HG02973 (cell line): ENCODE results near the gene TRNAU1AP.
"Not testable (repeated sequence)": the region's sequence is repeated elsewhere in the genome, so short reads cannot be mapped to it uniquely, and the experiment has no call there.

ENCODE experiments used
- ATAC-seq: cut with Tn5 transposase; IDR thresholded peaks from one replicate; pipeline ENCODE4 v1.9.1; 2021; ENCODE audit warnings: moderate library complexity; ENCODE audit not compliant: unreplicated experiment

The TRNAU1AP gene

GRCh38 chr1:28521502-28522164 is 31.3 kb upstream of the TRNAU1AP start:
- ATAC-seq: no peak

DNA sequence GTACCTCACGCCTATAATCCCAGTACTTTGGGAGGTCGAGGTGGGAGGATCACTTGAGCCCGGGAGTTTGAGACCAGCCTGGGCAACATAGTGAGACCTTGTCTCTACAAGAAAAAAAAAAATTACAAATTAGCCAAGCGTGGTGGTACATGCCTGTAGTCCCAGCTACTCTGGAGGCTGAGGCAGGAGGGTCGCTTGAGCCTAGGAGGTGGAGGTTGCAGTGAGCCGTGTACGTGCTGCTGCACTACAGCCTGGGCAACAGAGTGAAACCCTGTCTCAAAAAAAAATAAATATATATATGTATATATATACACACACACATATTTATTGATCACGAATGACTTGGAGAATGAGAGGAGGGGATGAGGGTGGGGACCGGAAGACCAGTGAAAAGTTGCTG is 30.3 kb upstream of the TRNAU1AP start:
- not testable (repeated sequence) for ATAC-seq

DNA sequence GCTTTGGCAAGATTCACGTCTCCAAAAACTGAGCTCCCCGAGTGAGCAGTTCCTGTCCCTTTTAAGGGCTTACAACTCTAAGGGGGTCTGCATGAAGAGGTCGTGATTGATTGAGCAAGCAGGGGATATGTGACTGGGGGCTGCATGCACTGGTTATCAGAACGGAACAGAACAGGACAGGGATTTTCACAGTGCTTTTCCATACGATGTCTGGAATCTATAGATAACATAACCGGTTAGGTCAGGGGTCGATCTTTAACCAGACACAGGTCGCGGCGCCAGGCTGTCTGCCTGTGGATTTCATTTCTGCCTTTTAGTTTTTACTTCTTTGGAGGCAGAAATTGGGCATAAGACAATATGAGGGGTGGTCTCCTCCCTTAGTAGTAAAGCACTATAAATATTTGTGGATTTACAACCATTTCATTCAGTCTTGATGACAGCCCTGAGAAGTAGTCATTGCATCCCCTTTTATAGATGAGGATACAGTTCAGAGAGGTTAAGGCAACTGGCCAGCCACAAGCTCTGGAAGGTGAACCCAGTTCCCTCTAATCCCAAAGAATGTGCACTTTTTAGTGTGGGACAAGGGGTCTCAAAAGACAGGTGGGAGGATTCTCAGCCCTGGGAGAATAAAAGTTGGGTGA is 27.8 kb upstream of the TRNAU1AP start:
- ATAC-seq: not testable (repeated sequence)

DNA sequence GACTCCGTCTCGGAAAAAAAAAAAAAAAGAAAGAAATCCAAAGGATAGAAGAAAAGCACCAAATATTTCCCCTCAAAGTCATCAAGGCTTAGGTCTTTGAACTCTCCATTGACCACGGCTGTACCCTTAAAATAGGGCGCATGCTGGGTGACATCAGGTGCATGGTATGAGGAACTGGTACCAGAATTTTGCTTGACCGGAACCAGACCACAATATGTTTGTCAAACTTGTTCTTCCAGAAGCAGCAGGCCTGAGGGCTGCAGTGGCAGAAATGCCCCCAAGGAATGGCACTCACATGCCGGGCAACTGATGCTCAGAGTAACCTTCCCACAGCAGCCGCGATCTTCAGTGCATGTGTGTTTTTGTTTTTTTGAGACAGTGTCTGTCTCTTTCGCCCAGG is 26.0 kb upstream of the TRNAU1AP start:
- no peak for ATAC-seq

DNA sequence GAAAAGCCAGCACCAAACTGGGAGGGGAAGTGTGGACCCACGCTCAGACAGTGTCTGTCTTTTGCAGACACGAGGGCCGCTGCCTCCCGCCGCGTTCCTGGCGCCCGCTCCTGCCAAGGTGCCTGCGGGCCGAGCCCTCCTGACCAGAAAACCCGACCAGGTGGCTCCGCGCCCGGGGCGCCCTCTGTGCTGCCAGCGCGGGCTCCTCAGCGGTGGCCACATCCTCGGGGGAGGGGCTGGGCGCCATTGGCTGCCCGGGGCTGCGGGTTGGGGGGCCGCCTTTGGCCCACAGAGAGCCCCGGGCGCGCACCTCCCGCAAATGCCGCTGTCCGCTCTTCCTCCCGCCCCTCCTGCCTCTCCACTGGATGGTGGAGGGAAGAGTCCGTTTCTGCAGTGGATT is 22.4 kb upstream of the TRNAU1AP start:
- no peak for ATAC-seq

DNA sequence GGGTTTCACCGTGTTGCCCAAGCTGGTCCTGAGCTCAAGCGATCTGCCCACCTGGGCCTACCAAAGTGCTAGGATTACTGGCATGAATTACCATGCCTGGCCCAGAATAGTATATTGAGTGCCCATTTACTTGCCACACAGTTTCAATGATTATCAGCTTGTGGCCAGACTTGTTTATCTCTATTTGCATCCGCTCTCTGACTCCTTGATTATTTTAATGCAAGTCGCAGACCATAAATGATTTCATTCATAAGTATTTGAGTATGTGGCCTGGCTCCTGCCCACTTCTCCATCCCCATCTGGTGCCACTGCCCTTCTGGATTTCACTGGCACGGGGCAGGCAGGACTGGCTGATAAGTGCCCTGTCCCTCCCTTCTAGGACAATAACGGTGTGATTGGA is 18.2 kb upstream of the TRNAU1AP start:
- no peak for ATAC-seq

DNA sequence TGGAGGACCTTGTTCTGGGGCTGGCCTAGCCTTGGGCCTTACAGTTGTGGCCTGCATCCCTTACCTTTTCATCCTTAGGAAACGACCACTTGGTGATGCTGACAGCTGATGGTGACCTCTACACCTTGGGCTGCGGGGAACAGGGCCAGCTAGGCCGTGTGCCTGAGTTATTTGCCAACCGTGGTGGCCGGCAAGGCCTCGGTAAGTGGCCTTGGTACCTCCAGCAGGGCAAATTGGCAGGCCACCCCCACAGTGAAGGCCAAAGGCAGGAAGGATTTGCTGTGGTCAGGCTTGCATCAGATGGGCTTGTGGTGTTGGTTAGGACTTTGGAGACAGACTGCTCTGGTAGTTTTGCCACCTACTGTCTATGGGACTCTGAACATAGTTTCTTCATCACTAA is 17.7 kb upstream of the TRNAU1AP start:
- no peak for ATAC-seq

DNA sequence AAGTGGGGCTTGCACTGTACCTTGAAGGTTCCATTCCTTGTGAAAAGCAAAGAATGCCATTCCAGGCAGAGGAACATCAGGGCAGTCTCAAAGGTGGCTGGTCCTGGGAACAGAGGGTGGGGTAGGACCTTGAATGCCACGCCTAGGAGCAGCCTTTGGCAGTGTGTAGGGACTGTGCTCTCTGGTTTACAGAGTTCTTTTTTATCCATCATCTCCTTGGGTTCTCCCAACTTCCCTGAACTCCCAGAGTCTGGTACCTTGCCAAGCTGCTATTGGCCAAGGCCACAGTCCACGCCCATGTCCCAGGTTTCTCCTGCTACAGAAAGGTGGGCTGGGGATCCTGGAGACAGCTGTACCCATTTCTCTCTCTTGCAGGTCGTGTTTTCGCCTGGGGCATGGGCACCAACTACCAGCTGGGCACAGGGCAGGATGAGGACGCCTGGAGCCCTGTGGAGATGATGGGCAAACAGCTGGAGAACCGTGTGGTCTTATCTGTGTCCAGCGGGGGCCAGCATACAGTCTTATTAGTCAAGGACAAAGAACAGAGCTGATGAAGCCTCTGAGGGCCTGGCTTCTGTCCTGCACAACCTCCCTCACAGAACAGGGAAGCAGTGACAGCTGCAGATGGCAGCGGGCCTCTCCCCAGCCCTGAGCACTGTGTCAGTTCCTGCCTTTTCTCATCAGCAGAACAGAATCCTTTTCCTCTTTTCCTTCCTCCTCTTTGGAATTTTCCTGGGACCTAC is 15.3 kb upstream of the TRNAU1AP start:
- ATAC-seq: no peak

DNA sequence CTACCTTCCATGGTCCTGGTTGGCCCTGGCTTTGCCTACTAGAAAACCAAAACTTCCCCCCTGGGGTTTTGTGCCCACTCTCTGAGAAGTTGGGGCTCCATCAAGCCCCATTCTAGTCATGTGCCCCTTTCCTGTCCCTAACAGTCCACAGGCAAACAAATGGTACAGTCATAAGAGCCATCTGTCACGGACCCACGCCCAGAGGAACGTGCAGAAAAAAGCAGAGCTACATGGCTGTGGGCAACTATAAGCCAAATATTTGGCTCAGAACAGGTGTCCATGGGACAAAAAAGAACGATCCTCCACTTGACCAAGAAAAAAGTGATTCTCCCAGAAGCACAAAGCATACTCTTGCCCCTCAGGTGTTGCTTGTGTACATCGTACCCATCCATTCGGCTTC is 14.6 kb upstream of the TRNAU1AP start:
- ATAC-seq: no peak

DNA sequence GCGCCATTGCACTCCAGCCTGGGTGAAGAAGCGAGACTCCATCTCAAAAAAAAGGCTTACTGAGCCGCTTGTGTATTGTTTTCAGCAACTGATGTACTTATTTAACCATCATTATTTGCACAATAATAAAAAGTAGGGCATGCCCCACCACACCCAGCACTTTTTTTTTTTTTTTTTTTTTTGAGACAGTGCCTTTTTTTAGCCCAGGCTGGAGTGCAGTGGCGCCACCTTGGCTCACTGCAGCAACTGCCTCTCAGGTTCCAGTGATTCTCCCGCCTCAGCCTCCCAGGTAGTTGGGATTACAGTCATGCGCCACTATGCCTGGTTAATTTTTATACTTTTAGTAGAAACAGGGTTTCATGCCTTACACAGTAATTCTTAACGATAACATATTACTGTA is 12.2 kb upstream of the TRNAU1AP start:
- ATAC-seq: no peak

DNA sequence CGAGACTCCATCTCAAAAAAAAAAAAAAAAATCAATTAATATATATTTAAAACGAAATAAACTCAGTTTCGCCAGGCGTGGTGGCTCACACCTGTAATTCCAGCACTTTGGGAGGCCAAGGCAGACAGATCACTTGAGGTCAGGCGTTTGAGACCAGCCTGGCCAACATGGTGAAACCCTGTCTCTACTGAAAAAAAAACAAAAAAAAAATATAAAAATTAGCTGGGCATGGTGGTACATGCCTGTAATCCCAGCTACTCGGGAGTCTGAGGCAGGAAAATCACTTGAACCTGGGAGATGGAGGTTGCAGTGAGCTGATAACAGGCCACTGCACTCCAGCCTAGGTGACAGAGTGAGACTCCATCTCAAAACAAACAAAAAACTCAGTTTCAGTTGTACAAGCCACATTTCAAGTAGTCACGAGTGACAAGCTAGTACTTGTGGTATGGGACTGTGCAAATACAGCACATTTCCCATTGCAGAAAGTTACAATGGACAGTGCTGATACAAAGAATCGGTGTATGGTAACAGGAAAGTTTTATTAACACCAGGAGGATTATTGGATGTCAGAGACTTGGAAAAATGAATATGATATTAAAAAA is 11.4 kb upstream of the TRNAU1AP start:
- ATAC-seq: not testable (repeated sequence)

- ATAC-seq: no peak
Observed at GRCh38 chr1:28545246-28545628, 7.6 kb upstream of the TRNAU1AP start.

- ATAC-seq: no peak
Observed at GRCh38 chr1:28548318-28548717, 4.6 kb upstream of the TRNAU1AP start.

DNA sequence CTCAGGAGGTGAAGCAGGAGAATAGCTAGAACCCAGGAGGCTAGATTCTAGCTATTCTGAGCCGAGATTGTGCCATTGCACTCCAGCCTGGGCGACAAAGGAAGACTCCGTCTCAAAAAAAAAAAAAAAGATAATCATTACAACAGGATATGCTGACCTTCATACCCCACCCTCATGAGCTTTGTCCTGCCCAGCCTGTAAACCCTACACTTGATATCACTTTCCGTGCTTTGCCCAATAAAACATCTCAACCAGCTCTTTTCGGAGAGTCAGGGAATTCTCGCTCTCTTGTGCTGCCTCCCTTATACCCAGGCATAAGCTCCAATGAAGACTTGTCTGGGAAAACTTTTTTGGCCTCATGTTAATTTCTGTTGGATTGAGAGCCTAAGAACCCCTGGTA is 1.5 kb upstream of the TRNAU1AP start:
- no peak for ATAC-seq

DNA sequence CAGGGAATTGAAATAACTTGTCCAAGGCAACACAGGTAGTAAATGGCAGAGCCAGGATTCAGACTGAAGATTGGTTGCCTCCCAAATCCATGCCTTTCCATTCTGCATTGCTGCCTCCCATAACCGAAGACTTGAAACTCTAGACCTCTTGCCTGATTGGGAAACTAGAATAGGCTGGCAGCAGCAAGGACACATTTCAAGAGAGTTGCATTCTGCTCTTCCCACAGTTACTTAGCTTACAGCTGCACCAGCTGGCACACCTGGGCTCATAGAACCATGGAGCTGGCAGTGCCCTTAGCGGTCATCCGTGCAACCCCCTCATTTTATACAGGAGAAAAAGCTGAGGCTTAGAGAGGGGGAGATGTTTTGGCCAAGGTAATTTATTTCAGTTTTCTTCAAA is 8.0 kb downstream of the TRNAU1AP start:
- no peak for ATAC-seq

GRCh38 chr1:28564310-28564709 is 11.4 kb downstream of the TRNAU1AP start:
- ATAC-seq: no peak

DNA sequence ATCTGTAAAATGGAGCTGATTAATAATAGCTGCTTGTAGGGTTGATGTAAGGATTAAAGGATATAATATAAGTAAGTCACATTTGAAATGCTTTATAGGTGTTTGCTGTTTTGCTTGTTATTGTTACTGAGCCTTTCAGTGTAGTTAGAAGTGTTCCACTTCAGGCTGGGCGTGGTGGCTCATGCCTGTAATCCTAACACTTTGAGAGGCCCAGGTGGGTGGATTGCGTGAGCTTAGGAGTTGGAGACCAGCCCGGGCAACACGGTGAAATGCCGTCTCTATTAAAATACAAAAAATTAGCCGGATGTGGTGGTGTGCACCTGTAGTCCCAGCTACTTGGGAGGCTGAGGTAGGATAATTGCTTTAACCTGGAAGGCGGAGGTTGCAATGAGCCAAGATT is 12.2 kb downstream of the TRNAU1AP start:
- ATAC-seq: no peak

DNA sequence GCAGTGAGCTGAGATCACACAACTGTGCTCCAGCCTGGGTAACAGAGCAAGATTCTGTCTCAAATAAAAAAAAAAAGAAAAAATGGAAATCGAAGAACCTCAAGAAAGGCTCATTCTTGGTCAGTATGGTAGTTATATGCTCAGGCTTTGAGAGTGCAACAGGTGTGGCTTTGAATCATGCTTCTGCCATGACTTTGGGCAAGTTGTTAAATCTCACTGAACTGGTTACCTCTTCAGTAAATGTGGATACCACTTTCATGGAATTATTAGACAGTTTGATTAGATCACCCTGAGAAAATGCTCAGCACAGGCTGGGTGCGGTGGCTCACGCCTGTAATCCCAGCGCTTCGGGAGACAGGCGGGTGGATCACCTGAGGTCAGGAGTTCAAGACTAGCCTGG is 12.8 kb downstream of the TRNAU1AP start:
- no peak for ATAC-seq

DNA sequence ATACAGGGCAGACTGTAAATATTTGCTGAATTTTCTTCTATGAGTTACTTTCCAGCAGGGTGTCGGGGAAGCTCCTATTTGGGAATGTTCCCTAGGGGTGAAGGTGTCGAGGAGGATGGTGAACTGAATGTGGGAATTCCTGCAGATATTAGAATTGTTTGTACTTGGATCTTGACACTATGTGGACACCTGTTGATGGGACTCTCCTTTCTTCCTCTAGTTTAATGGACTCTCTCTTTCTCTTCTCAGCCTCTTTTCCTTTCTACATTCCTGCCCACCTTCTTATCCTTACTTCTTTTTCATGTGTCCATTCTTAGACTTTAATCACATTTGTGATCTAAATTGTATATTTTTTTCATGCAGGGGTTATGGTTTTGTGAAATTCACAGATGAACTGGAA is 14.0 kb downstream of the TRNAU1AP start:
- no peak for ATAC-seq

DNA sequence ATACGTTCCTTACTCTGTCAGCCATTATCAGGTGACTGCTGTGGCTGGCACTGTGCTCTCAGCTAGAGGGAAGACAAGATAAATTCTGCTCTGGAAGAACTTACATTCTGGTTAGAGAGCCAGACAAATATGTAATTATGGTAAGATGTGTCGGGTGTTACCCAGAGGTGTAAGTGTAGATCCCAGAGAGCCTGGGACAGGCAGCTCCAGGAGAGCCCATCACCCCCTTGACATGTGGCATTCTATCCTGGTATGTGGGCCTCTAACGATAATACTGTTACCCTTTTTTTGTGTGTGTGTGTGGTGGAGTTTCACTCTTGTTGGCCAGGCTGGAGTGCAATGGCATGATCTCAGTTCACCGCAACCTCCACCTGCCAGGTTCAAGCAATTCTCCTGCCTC is 19.0 kb downstream of the TRNAU1AP start:
- no peak for ATAC-seq

DNA sequence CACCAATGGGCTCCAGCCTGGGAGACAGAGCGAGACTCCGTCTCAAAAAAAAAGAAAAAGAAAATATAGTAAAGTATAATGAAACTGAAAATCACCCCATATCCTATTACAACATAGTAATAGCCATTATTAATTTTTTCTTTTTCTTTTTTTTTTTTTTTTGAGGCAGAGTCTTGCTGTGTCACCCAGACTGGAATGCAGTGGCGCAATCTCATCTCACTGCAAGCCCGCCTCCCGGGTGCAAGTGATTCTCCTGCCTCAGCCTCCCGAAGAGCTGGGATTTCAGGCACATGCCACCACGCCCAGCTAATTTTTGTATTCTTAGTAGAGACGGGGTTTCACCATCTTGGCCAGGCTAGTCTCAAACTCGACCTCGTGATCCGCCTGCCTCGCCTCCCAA is 20.0 kb downstream of the TRNAU1AP start:
- not testable (repeated sequence) for ATAC-seq

DNA sequence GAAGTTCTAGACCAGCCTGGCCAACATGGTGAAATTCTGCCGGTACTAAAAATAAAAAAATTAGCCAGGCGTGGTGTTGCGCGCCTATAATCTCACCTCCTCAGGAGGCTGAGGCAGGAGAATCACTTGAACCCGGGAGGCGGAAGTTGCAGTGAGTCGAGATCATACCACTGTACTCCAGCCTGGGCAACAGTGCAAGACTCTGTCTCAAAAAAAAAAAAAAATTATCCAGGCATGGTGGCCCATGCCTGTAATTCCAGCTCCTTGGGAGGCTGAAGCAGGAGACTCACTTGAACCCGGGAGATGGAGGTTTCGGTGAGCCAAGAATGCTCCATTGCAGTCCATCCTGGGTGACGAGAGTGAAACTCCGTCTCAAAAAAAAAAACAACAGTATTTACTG is 20.7 kb downstream of the TRNAU1AP start:
- ATAC-seq: no peak
